Activated CD8-positive, alpha-beta memory T cell treated with anti-CD3 and anti-CD28 coated beads, Interleukin-2, amount 10 ng/mL, durations not matched to agents 7 days and 5 days (primary cell): ENCODE results near the gene PLXDC2. TPM values are rescaled to one million over a fixed set of nuclear protein-coding genes. Genes with fewer than 3 reads are reported as not detected.

Experiments used
- ATAC-seq: fragments of 150-1000 bp; cut with Tn5 transposase; one replicate; pipeline ENCODE4 v1.10.0; 2021; ENCODE audit warnings: moderate library complexity
- CTCF ChIA-PET: fragments of 350-600 bp; sonication (Branson Sonifier 250); formaldehyde crosslinking; loops from one replicate; lab custom pipeline; 2021; ENCODE audit warnings: antibody characterized with exemption; lab: Charles Lee
- DNase-seq: peaks from one replicate; pipeline ENCODE4 v3.0.0-alpha.2; 2020
- H3K27ac Mint-ChIP-seq: one replicate; pipeline ENCODE4 v1.8.0; 2021; ENCODE audit warnings: mild to moderate bottlenecking, mixed read lengths
- H3K27me3 Mint-ChIP-seq: one replicate; pipeline ENCODE4 v1.8.0; 2021; ENCODE audit warnings: mixed read lengths
- H3K36me3 Mint-ChIP-seq: one replicate; pipeline ENCODE4 v1.8.0; 2021; ENCODE audit warnings: mild to moderate bottlenecking, mixed read lengths
- H3K4me1 Mint-ChIP-seq: one replicate; pipeline ENCODE4 v1.8.0; 2021; ENCODE audit warnings: mixed read lengths
- H3K4me3 Mint-ChIP-seq: one replicate; pipeline ENCODE4 v1.8.0; 2021; ENCODE audit warnings: mild to moderate bottlenecking, moderate library complexity, mixed read lengths
- H3K9me3 Mint-ChIP-seq: one replicate; pipeline ENCODE4 v1.8.0; 2022; ENCODE audit warnings: low read depth, mixed read lengths
- total RNA-seq, 2 experiments: library from RNA; stranded (reverse); gene quantifications; one replicate each; pipeline ENCODE4 v1.2.3, GENCODE V29; 2021

Gene PLXDC2
- total RNA-seq, 2 experiments from 2014 or later = 0.05 TPM; not detected in 1

GRCh38 chr10:20109613-20110012 lies 293.4 kb downstream of the PLXDC2 start:
- H3K36me3 Mint-ChIP-seq = no peaks in the 10 kb centered on the region
- no peak overlapping the region for H3K4me3 Mint-ChIP-seq
- no peak overlapping the region for H3K27ac Mint-ChIP-seq
- H3K9me3 Mint-ChIP-seq = peaks cover 8% of the 10 kb centered on the region
- no peaks in the 10 kb centered on the region for H3K27me3 Mint-ChIP-seq
- ATAC-seq (no peak), DNase-seq (no peak)
- H3K4me1 Mint-ChIP-seq = no peaks in the 10 kb centered on the region
- CTCF ChIA-PET = no interaction called here

DNA sequence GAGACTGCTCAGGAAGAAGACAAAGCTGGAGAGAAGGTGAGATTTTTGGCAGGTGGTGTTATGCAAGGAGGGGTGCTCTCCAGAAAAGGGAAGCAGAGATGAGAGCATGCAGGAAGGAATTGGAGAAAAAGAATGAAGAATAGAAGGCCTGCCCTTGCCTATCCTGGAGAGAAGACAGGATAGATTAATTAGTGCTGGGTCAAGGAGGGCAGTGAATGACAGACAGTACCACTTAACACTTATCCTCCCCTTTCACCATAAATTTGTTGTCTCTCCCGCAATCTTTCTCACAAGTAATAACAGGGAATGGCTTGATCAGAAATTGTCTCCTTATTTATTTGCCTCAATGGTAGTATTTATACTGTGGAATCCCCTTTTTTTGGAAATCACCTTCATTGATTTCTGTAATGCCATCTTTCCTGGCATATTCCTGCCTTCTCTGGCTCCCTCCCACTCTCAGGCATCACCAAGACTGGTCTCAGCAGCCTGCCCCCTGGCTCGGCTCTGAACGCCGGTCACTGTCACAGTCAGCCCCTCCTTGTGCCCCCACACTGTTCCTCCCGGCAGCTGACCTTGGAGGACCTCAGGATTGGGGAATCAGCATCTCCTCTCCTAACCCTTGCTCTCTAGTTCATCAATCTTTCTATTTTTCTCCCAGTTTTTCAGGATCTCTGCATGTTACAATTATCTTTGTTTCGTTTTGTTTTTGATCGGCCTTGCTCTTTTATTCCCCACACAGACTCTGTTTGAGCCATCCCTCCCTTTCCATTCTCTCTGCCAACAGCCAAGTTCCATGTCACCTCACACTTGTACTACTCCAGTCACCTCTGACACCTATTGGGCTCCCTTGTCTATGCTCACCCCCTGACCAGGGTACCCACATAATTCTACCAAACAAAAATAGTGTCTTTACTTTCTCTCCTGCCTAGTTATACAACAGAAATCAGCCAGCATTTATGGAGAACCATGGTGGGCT lies 294.2 kb downstream of the PLXDC2 start:
- Mint-ChIP-seq H3K4me1 (no peaks in the 10 kb centered on the region), H3K27me3 (no peaks in the 10 kb centered on the region), H3K27ac (no peak overlapping the region), H3K9me3 (peaks cover 8% of the 10 kb centered on the region), H3K36me3 (no peaks in the 10 kb centered on the region), H3K4me3 (no peak overlapping the region)
- no peak for ATAC-seq
- CTCF ChIA-PET = no interaction called here
- no peak for DNase-seq

DNA sequence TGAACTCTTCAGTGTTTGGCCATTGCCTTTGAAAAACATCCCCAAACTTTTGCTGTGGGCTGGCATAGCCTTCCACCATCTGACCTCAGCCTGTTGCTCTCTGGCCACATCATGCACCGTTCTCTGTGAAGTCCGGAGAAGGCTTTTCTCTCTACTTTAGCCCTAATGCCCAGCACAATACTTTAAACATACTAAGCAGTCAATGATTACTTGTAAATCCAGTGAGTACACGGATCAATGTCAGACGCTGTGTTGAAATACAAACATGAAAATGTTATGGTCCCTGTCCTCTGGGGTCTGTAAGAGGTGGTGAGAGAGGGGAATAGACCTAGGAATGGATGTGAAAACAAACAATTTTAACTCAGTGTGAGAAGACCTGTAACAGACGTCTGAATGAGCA lies 297.9 kb downstream of the PLXDC2 start:
- no peak for DNase-seq
- no peak for ATAC-seq
- H3K27me3 Mint-ChIP-seq = no peaks in the 10 kb centered on the region
- H3K4me3 Mint-ChIP-seq = no peak overlapping the region
- peaks cover 16% of the 10 kb centered on the region for H3K9me3 Mint-ChIP-seq
- H3K4me1 Mint-ChIP-seq = no peaks in the 10 kb centered on the region
- CTCF ChIA-PET = no interaction called here
- no peaks in the 10 kb centered on the region for H3K36me3 Mint-ChIP-seq
- H3K27ac Mint-ChIP-seq = no peak overlapping the region

GRCh38 chr10:20115894-20116293 lies 299.7 kb downstream of the PLXDC2 start:
- Mint-ChIP-seq H3K27me3 (no peaks in the 10 kb centered on the region), H3K4me3 (no peak overlapping the region), H3K36me3 (no peaks in the 10 kb centered on the region), H3K9me3 (peaks cover 18% of the 10 kb centered on the region), H3K27ac (no peak overlapping the region), H3K4me1 (no peaks in the 10 kb centered on the region)
- CTCF ChIA-PET = no interaction called here
- no peak for ATAC-seq
- DNase-seq = no peak

DNA sequence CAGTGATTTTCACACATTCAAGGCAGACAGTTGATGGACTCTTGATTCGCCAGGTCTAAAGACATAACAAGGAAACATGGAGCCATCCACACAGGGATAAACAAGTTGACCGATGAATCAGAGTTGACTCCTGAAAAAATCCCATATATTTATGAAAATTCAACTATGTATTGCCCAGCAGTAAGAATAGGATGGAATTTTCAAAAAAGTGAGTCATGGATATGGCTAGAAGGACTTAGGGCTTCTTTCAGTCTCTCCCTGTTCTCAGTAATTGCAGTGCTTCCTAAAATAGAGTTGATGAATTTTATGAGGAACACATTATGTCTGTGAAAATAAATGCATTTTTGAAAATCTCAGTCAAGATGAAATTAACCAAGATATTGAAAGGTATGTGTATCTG lies 301.2 kb downstream of the PLXDC2 start:
- Mint-ChIP-seq H3K36me3 (no peaks in the 10 kb centered on the region), H3K27ac (no peak overlapping the region), H3K4me1 (no peaks in the 10 kb centered on the region), H3K9me3 (peaks cover 19% of the 10 kb centered on the region), H3K4me3 (no peak overlapping the region), H3K27me3 (no peaks in the 10 kb centered on the region)
- ATAC-seq (no peak), DNase-seq (no peak)
- CTCF ChIA-PET = no interaction called here

DNA sequence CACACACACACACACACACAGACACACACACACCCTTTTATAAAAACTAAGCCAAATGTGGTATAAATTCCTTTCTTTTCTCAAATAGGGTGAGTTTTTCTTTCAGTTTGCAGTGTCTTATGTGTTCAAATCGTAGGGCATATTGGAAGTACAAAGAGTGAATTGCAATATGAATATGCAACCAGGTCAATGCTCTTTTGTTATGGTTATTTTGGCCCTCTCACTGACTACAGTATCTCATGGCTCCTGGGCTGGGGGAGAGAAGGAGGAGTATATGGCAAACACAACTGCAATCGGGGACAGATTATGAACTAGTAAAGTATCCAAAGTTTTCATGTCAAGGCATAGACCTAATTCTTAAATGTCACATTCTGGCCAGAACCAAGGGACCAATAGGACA lies 301.9 kb downstream of the PLXDC2 start:
- ATAC-seq = no peak
- Mint-ChIP-seq H3K27ac (no peak overlapping the region), H3K9me3 (peaks cover 20% of the 10 kb centered on the region), H3K27me3 (no peaks in the 10 kb centered on the region), H3K4me1 (no peaks in the 10 kb centered on the region), H3K4me3 (no peak overlapping the region), H3K36me3 (no peaks in the 10 kb centered on the region)
- CTCF ChIA-PET = no interaction called here
- DNase-seq = no peak

GRCh38 chr10:20128811-20129210 lies 312.6 kb downstream of the PLXDC2 start:
- CTCF ChIA-PET = no interaction called here
- H3K4me1 Mint-ChIP-seq = no peaks in the 10 kb centered on the region
- H3K9me3 Mint-ChIP-seq = peaks cover 14% of the 10 kb centered on the region
- ATAC-seq (no peak), DNase-seq (no peak)
- no peaks in the 10 kb centered on the region for H3K36me3 Mint-ChIP-seq
- no peak overlapping the region for H3K4me3 Mint-ChIP-seq
- H3K27ac Mint-ChIP-seq = no peak overlapping the region
- H3K27me3 Mint-ChIP-seq = no peaks in the 10 kb centered on the region

DNA sequence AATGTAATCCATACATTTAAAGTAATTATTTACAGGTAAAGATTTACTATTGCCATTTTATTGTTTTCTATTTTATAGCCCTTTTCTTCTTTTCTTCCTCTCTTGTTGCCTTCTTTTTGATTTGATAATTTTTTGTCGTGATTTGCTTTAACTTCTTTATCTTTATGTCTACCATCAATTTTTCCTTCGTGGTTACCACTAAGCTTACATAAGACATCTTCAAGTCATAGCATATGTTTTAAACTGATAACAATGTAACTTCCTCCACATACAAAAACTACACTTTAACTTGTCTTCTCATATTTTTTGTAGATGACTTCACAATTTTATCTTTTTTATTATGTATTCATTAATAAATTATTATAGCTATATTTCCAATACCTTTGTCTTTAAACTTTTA lies 316.6 kb downstream of the PLXDC2 start:
- Mint-ChIP-seq H3K36me3 (no peaks in the 10 kb centered on the region), H3K9me3 (peaks cover 19% of the 10 kb centered on the region), H3K4me3 (no peak overlapping the region), H3K27ac (no peak overlapping the region), H3K27me3 (no peaks in the 10 kb centered on the region), H3K4me1 (no peaks in the 10 kb centered on the region)
- no peak for ATAC-seq
- CTCF ChIA-PET = no interaction called here
- DNase-seq = no peak

DNA sequence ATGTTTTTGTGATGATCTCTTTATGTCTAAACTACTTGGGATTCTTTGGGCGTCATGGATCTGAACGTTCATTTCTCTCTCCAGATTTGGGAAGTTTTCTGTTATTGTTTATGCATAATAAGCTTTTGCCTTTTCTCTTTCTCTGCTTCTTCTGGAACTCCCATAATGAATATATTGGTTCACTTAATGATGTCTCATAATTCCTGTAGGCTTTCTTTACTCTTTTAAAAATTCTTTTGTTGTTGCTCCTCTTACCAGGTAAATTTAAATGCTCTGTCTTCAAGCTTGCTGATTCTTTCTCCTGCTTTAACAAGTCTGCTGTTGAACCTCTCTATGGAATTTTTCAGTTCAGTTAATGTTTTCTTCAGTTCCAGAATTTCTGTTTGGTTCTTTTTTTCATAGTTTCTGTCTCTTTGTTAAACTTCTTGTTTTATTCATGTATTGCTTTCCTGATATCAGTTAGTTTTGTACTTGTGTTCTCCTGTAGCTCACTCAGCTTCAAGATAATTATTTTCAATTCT lies 317.5 kb downstream of the PLXDC2 start:
- Mint-ChIP-seq H3K9me3 (peaks cover 19% of the 10 kb centered on the region), H3K27ac (no peak overlapping the region), H3K4me3 (no peak overlapping the region), H3K27me3 (no peaks in the 10 kb centered on the region), H3K4me1 (no peaks in the 10 kb centered on the region), H3K36me3 (no peaks in the 10 kb centered on the region)
- CTCF ChIA-PET = no interaction called here
- ATAC-seq (no peak), DNase-seq (no peak)

DNA sequence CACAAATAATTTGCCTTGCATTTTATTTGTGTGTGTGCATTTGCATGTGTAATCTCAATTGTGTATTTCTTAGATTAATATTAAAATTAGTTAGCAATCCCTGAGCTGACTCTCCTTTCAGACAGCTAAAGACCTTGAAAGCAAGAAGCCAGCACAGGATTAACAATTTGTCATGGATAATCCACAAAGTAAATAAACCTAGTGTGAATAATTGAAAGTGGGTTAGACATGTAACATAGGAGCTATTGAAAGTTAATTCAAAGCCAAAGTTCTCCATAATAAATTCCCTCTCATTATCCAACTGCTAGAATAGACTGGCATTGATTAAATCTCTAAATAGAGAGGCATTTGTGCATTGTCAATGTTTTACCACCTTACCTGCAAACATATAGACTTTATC lies 326.1 kb downstream of the PLXDC2 start:
- ATAC-seq = no peak
- H3K4me3 Mint-ChIP-seq = no peak overlapping the region
- CTCF ChIA-PET = no interaction called here

GRCh38 chr10:20144268-20144667 lies 328.0 kb downstream of the PLXDC2 start:
- ATAC-seq = no peak
- no peaks in the 10 kb centered on the region for H3K27me3 Mint-ChIP-seq
- CTCF ChIA-PET = no interaction called here

More for the DNA sequence above, 326.1 kb downstream of the PLXDC2 start:
- H3K9me3 Mint-ChIP-seq = peaks cover 2% of the 10 kb centered on the region
- no peak overlapping the region for H3K27ac Mint-ChIP-seq
- no peaks in the 10 kb centered on the region for H3K36me3 Mint-ChIP-seq
- no peak for DNase-seq
- no peaks in the 10 kb centered on the region for H3K4me1 Mint-ChIP-seq
- no peaks in the 10 kb centered on the region for H3K27me3 Mint-ChIP-seq

DNA sequence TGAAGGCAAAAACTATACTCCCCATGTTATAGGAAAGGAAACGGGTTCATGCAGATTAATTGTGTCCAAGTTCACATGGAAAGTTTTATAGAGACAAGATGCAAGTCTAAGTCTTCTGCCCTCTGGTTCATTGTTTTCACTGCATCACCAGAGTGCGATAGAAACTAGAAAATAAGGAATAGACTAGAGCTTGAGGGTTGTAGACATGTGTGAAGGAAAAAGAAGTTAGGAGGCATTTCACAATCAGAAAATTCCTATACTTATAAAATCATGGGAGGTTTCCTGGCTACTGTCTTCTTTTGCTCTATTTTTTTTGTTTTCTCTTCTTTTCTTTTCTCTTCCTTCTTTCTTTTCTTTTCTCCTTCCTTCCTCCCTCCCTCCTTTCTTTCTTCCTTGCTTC lies 329.8 kb downstream of the PLXDC2 start:
- no peak for ATAC-seq
- H3K27me3 Mint-ChIP-seq = no peaks in the 10 kb centered on the region
- H3K27ac Mint-ChIP-seq = no peak overlapping the region
- H3K4me3 Mint-ChIP-seq = no peak overlapping the region
- CTCF ChIA-PET = no interaction called here
- no peak for DNase-seq
- H3K4me1 Mint-ChIP-seq = no peaks in the 10 kb centered on the region
- H3K36me3 Mint-ChIP-seq = no peaks in the 10 kb centered on the region
- H3K9me3 Mint-ChIP-seq = peaks cover 8% of the 10 kb centered on the region

More at GRCh38 chr10:20144268-20144667, 328.0 kb downstream of the PLXDC2 start:
- no peaks in the 10 kb centered on the region for H3K4me1 Mint-ChIP-seq
- no peak for DNase-seq
- no peaks in the 10 kb centered on the region for H3K36me3 Mint-ChIP-seq
- H3K27ac Mint-ChIP-seq = no peak overlapping the region
- H3K4me3 Mint-ChIP-seq = no peak overlapping the region
- peaks cover 7% of the 10 kb centered on the region for H3K9me3 Mint-ChIP-seq

- no peak overlapping the region for H3K27ac Mint-ChIP-seq
- H3K4me1 Mint-ChIP-seq = no peaks in the 10 kb centered on the region
- H3K4me3 Mint-ChIP-seq = no peak overlapping the region
- no peak for DNase-seq
- ATAC-seq = no peak
- no peaks in the 10 kb centered on the region for H3K36me3 Mint-ChIP-seq
- no peaks in the 10 kb centered on the region for H3K27me3 Mint-ChIP-seq
- H3K9me3 Mint-ChIP-seq = peaks cover 8% of the 10 kb centered on the region
- CTCF ChIA-PET = no interaction called here
Observed at GRCh38 chr10:20147684-20148083, 331.5 kb downstream of the PLXDC2 start.

DNA sequence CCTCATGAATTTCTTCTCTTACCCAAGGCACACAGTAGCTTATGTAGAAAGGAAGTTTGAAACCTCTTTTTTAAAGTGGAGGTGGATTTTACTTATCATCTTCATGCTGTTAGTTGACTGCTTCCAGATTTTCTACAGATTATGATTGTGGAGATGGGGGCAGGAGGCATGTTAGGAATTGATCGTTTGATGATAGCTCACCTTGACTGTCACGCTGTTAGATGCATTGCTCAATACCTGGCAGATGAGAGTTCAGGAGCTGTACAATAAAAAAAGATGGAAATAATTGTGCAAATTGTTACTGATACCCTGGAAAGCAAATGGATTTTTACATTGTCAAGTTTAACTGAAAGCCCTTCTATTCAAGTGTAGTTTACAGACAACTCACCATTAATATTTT lies 340.3 kb downstream of the PLXDC2 start:
- Mint-ChIP-seq H3K27ac (no peak overlapping the region), H3K27me3 (no peaks in the 10 kb centered on the region), H3K4me3 (no peak overlapping the region), H3K9me3 (peaks cover 7% of the 10 kb centered on the region), H3K4me1 (no peaks in the 10 kb centered on the region), H3K36me3 (no peaks in the 10 kb centered on the region)
- DNase-seq (no peak), ATAC-seq (no peak)
- CTCF ChIA-PET = no interaction called here
